Ishikawa (cell line): ENCODE data around the gene BDNF.

Experiments
- CEBPB ChIP-seq: IDR thresholded peaks from 2 replicates; pipeline ENCODE4 v1.6.1; 2012
- EGR1 ChIP-seq: IDR thresholded peaks from 2 replicates; pipeline ENCODE4 v1.6.1; 2012
- EP300 ChIP-seq: IDR thresholded peaks from 2 replicates; pipeline ENCODE4 v1.6.1; 2012; ENCODE audit warnings: borderline replicate concordance
- FOXM1 ChIP-seq: IDR thresholded peaks from 2 replicates; pipeline ENCODE4 v1.6.1; 2012; ENCODE audit warnings: low read depth, borderline replicate concordance
- MAX ChIP-seq: IDR thresholded peaks from 2 replicates; pipeline ENCODE4 v1.6.1; 2012
- NFIC ChIP-seq: IDR thresholded peaks from 2 replicates; pipeline ENCODE4 v1.6.1; 2012
- REST ChIP-seq: IDR thresholded peaks from 2 replicates; pipeline ENCODE4 v1.6.1; 2012; ENCODE audit warnings: low read depth, mild to moderate bottlenecking
- TAF1 ChIP-seq: IDR thresholded peaks from 2 replicates; pipeline ENCODE4 v1.6.1; 2012; ENCODE audit warnings: low read depth, mild to moderate bottlenecking
- TCF12 ChIP-seq: IDR thresholded peaks from 2 replicates; pipeline ENCODE4 v1.6.1; 2012; ENCODE audit warnings: low read depth
- TEAD4 ChIP-seq: IDR thresholded peaks from 2 replicates; pipeline ENCODE4 v1.6.1; 2012
- USF1 ChIP-seq: IDR thresholded peaks from 2 replicates; pipeline ENCODE4 v1.6.1; 2012
- YY1 ChIP-seq: IDR thresholded peaks from 2 replicates; pipeline ENCODE4 v1.6.1; 2012; ENCODE audit warnings: low read depth

- TF ChIP-seq REST, result no peak
- no peak for TF ChIP-seq YY1
- TF ChIP-seq FOXM1, result no peak
- TF ChIP-seq EGR1, result no peak
- TF ChIP-seq USF1, result no peak
- TF ChIP-seq TAF1, result no peak
- no peak for TF ChIP-seq EP300
- no peak for TF ChIP-seq CEBPB
- TF ChIP-seq MAX, result no peak
- no peak for TF ChIP-seq NFIC
- TF ChIP-seq TEAD4, result no peak
- TF ChIP-seq TCF12, result no peak
These were observed 3.2 kb upstream of the BDNF start for GRCh38 chr11:27703481-27703880.
